Osteocyte (in vitro differentiated cells): ENCODE results near the gene KCNH1. TPM values are rescaled to one million over a fixed set of nuclear protein-coding genes. Genes with fewer than 3 reads are reported as not detected.

ENCODE experiments used
- DNase-seq: peaks from one replicate; pipeline ENCODE4 v3.0.0; 2021; ENCODE audit warnings: mixed read lengths; ENCODE audit not compliant: unreplicated experiment; ENCODE audit errors: extremely low spot score
- H3K27ac Mint-ChIP-seq: one replicate; pipeline ENCODE4 v1.8.0; 2021; ENCODE audit warnings: mild to moderate bottlenecking, mixed read lengths; ENCODE audit not compliant: unreplicated experiment
- H3K27me3 Mint-ChIP-seq: one replicate; pipeline ENCODE4 v1.8.0; 2021; ENCODE audit warnings: mixed read lengths; ENCODE audit not compliant: unreplicated experiment
- H3K36me3 Mint-ChIP-seq: one replicate; pipeline ENCODE4 v1.8.0; 2021; ENCODE audit warnings: mixed read lengths; ENCODE audit not compliant: unreplicated experiment
- H3K4me1 Mint-ChIP-seq: one replicate; pipeline ENCODE4 v1.8.0; 2021; ENCODE audit warnings: mixed read lengths; ENCODE audit not compliant: unreplicated experiment
- H3K4me3 Mint-ChIP-seq: one replicate; pipeline ENCODE4 v1.8.0; 2021; ENCODE audit warnings: mild to moderate bottlenecking, moderate library complexity, mixed read lengths; ENCODE audit not compliant: unreplicated experiment
- H3K9me3 Mint-ChIP-seq: one replicate; pipeline ENCODE4 v1.8.0; 2021; ENCODE audit warnings: mixed read lengths; ENCODE audit not compliant: unreplicated experiment
- total RNA-seq: library from RNA; stranded (reverse); gene quantifications from 2 replicates; pipeline ENCODE4 v1.2.1, GENCODE V29; 2021
- TF ChIP-seq, protein P1 (sequence below): fragments of 200-600 bp; sonication (generic); IDR thresholded peaks from 2 replicates; pipeline ENCODE4 v1.5.0; 2021; ENCODE audit warnings: antibody characterized with exemption, mild to moderate bottlenecking, moderate library complexity

KCNH1 gene
- total RNA-seq, 1 donor from 2014 or later = 7.3 TPM

GRCh38 chr1:210796421-210796820, 337.5 kb downstream of the KCNH1 start:
- H3K36me3 Mint-ChIP-seq = peaks cover 6% of the 10 kb centered on the region
- TF ChIP-seq, protein P1, sequence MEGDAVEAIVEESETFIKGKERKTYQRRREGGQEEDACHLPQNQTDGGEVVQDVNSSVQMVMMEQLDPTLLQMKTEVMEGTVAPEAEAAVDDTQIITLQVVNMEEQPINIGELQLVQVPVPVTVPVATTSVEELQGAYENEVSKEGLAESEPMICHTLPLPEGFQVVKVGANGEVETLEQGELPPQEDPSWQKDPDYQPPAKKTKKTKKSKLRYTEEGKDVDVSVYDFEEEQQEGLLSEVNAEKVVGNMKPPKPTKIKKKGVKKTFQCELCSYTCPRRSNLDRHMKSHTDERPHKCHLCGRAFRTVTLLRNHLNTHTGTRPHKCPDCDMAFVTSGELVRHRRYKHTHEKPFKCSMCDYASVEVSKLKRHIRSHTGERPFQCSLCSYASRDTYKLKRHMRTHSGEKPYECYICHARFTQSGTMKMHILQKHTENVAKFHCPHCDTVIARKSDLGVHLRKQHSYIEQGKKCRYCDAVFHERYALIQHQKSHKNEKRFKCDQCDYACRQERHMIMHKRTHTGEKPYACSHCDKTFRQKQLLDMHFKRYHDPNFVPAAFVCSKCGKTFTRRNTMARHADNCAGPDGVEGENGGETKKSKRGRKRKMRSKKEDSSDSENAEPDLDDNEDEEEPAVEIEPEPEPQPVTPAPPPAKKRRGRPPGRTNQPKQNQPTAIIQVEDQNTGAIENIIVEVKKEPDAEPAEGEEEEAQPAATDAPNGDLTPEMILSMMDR = no peak
- H3K4me3 Mint-ChIP-seq = no peak overlapping the region
- H3K4me1 Mint-ChIP-seq = peaks cover 16% of the 10 kb centered on the region
- H3K9me3 Mint-ChIP-seq = no peaks in the 10 kb centered on the region
- DNase-seq = no peak
- no peak overlapping the region for H3K27ac Mint-ChIP-seq
- no peaks in the 10 kb centered on the region for H3K27me3 Mint-ChIP-seq

DNA sequence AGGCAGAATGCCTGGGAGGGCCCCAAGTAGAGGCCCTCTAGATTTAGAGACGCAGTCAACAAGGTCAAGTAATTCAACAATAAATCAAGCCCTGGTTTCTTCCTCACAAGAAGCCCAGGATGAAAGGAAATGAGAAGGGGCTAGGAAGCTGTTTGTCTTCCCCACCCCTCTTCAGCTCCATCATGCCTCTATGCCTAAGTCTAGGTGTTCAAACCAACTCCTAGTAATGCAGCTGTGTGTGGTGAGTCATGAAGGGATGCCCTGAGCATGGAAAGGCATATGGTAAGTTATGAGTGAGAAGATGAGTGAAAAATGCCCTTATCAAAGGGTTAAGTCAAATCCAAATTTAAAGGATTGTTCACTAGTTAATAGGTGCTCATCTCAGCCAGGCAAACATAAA, 339.5 kb downstream of the KCNH1 start:
- H3K4me1 Mint-ChIP-seq = peaks cover 7% of the 10 kb centered on the region
- H3K27me3 Mint-ChIP-seq = no peaks in the 10 kb centered on the region
- no peak overlapping the region for H3K4me3 Mint-ChIP-seq
- peaks cover 6% of the 10 kb centered on the region for H3K36me3 Mint-ChIP-seq
- H3K9me3 Mint-ChIP-seq = no peaks in the 10 kb centered on the region
- TF ChIP-seq, protein P1 = no peak
- DNase-seq = no peak
- H3K27ac Mint-ChIP-seq = no peak overlapping the region

DNA sequence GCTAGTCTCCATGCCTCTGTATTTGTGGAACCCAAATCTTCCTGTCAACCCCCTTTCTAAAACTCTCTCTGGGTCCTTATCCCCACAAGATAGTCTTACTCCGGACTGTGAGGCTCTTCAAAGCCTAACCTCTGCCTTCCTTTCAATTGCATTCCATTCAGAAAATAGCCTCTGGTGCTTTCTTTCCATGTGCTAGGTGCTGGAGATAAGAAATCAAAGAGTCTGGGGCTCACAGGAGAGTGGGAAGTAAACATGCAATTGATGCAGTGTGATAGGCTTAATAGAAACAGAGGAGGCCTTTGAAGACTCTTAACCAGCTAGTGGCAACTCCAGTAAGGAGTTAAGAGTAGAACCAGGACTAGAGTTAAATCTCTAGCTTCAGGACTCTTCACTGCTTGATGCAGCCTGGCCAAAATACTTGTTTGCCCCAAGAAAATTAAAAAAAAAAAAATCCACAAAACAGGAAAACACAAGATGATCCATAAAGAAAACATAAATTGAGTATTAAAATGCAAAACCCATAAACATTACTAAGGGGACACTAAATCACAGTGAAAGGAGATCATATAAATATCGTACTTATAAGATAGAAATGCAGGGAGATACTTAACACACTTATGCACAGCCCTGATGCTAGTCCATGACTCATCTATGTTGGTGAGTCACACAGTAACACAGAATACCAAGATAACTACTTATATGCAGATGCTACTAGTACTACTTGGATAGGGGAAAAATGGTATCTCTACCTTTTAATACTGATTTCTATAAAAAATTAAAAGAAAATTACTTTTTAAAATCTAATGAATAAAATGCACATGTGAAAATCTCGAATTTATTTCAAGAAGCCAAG, 341.5 kb downstream of the KCNH1 start:
- Mint-ChIP-seq H3K4me3 (no peak overlapping the region), H3K9me3 (no peaks in the 10 kb centered on the region), H3K27ac (no peak overlapping the region), H3K27me3 (no peaks in the 10 kb centered on the region), H3K36me3 (peaks cover 6% of the 10 kb centered on the region), H3K4me1 (peaks cover 7% of the 10 kb centered on the region)
- TF ChIP-seq, protein P1 = no peak
- DNase-seq = no peak

- Mint-ChIP-seq H3K36me3 (no peaks in the 10 kb centered on the region), H3K27me3 (no peaks in the 10 kb centered on the region)
These were observed 343.8 kb downstream of the KCNH1 start for GRCh38 chr1:210790196-210790595.

DNA sequence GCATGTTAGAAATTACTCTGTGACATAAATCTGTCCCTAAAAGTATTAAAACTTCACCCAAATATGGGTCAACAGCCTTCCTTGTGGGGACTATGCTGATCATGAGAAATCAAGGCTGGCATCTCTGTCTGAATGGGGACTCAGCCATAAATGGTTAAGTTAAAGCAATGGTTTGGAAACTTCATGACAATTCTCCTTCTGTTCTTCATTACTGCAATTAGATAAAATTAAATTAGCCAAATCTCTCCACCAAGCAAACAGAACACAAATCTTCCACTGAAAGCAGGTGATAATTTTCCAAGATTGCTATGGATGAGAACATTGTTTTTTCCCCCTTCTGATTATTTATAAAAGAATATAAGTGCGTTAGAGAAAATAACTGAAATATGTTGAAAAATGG, 346.1 kb downstream of the KCNH1 start:
- Mint-ChIP-seq H3K27me3 (no peaks in the 10 kb centered on the region), H3K36me3 (no peaks in the 10 kb centered on the region), H3K27ac (no peak overlapping the region), H3K4me1 (peaks cover 7% of the 10 kb centered on the region), H3K4me3 (no peak overlapping the region), H3K9me3 (no peaks in the 10 kb centered on the region)
- TF ChIP-seq, protein P1 = no peak
- no peak for DNase-seq

More at GRCh38 chr1:210790196-210790595, 343.8 kb downstream of the KCNH1 start:
- H3K27ac Mint-ChIP-seq = no peak overlapping the region
- no peaks in the 10 kb centered on the region for H3K9me3 Mint-ChIP-seq
- no peak for DNase-seq
- H3K4me3 Mint-ChIP-seq = no peak overlapping the region
- TF ChIP-seq, protein P1 = no peak
- H3K4me1 Mint-ChIP-seq = peaks cover 7% of the 10 kb centered on the region
